SK-N-SH treated with all-trans-retinoic acid at 6 μM for 48 hours (cell line): ENCODE data around the gene PAPSS2.

ENCODE experiments used
- ISL1 ChIP-seq: fragments of 250-450 bp; sonication (Bioruptor Pico); IDR thresholded peaks from 2 replicates; pipeline ENCODE4 v2.1.2; 2022; ENCODE audit warnings: mild to moderate bottlenecking, moderate library complexity
- ZC3H10 ChIP-seq: fragments of 250-450 bp; sonication (Bioruptor Pico); IDR thresholded peaks from 2 replicates; pipeline ENCODE4 v1.5.1; 2021; ENCODE audit warnings: mild to moderate bottlenecking, moderate library complexity
- ZFP3 ChIP-seq: fragments of 250-450 bp; sonication (Bioruptor Pico); IDR thresholded peaks from 2 replicates; pipeline ENCODE4 v1.5.0; 2020; ENCODE audit warnings: mild to moderate bottlenecking, moderate library complexity
- ZFP30 ChIP-seq: fragments of 450-650 bp; formaldehyde crosslinking; IDR thresholded peaks from 2 replicates; pipeline ENCODE4 v1.5.0; 2022; ENCODE audit warnings: mild to moderate bottlenecking, moderate library complexity
- ZNF70 ChIP-seq: fragments of 450-650 bp; formaldehyde crosslinking; IDR thresholded peaks from 2 replicates; pipeline ENCODE4 v1.5.0; 2020; ENCODE audit warnings: mild to moderate bottlenecking, moderate library complexity
- ZNF8 ChIP-seq: fragments of 450-650 bp; formaldehyde crosslinking; IDR thresholded peaks from 2 replicates; pipeline ENCODE4 v1.5.0; 2020; ENCODE audit warnings: mild to moderate bottlenecking, moderate library complexity
- TF ChIP-seq, protein P1 (sequence below): fragments of 250-450 bp; sonication (Bioruptor Pico); IDR thresholded peaks from 2 replicates; pipeline ENCODE4 v1.8.0; 2020; ENCODE audit warnings: mild to moderate bottlenecking, moderate library complexity, borderline replicate concordance
- TF ChIP-seq, protein P2 (sequence below): fragments of 250-450 bp; sonication (Bioruptor Pico); IDR thresholded peaks from 2 replicates; pipeline ENCODE4 v1.5.0; 2020; ENCODE audit warnings: mild to moderate bottlenecking, moderate library complexity

DNA sequence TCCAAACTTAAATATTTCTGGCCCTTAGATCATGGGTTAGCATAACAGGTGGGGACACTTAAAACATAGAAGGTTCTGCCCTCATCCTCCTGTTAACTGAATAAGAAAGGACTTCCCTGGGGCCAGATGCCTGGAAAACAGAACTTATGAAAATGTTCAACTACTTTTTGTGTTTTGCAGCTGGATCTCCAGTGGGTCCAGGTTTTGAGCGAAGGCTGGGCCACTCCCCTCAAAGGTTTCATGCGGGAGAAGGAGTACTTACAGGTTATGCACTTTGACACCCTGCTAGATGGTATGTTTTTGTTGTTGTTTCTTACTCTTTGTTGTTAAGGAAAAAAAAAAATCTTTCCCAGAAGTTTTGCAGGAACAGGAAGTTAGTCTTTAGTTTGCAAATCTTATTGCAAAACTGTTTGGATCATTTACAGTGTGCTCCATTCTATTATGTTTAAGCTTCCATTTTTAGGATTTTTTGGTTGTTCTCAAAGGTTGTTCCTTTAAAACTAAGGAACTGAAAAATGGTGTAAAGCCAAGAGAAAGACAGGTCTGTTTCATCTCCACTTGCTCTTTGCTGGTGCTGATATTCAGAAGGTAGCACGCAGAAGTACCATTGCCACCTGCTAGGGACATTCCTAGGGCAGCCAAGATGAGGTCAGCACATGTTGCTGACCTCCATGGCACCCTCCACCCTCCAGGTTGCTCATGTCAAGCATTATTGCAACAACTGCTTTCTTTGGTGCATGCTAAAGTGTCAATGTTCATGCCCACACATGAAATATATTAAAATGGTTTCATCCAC lies 56.1 kb downstream of the PAPSS2 start:
- TF ChIP-seq, protein P1, sequence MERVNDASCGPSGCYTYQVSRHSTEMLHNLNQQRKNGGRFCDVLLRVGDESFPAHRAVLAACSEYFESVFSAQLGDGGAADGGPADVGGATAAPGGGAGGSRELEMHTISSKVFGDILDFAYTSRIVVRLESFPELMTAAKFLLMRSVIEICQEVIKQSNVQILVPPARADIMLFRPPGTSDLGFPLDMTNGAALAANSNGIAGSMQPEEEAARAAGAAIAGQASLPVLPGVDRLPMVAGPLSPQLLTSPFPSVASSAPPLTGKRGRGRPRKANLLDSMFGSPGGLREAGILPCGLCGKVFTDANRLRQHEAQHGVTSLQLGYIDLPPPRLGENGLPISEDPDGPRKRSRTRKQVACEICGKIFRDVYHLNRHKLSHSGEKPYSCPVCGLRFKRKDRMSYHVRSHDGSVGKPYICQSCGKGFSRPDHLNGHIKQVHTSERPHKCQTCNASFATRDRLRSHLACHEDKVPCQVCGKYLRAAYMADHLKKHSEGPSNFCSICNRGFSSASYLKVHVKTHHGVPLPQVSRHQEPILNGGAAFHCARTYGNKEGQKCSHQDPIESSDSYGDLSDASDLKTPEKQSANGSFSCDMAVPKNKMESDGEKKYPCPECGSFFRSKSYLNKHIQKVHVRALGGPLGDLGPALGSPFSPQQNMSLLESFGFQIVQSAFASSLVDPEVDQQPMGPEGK (CRISPR knock-in tag): no peak
- TF ChIP-seq ZNF70 (no peak), ZFP3 (CRISPR knock-in tag) (no peak), ZC3H10 (CRISPR knock-in tag) (no peak), ZNF8 (CRISPR knock-in tag) (no peak), ISL1 (CRISPR knock-in tag) (no peak), ZFP30 (CRISPR knock-in tag) (no peak)
- TF ChIP-seq, protein P2, sequence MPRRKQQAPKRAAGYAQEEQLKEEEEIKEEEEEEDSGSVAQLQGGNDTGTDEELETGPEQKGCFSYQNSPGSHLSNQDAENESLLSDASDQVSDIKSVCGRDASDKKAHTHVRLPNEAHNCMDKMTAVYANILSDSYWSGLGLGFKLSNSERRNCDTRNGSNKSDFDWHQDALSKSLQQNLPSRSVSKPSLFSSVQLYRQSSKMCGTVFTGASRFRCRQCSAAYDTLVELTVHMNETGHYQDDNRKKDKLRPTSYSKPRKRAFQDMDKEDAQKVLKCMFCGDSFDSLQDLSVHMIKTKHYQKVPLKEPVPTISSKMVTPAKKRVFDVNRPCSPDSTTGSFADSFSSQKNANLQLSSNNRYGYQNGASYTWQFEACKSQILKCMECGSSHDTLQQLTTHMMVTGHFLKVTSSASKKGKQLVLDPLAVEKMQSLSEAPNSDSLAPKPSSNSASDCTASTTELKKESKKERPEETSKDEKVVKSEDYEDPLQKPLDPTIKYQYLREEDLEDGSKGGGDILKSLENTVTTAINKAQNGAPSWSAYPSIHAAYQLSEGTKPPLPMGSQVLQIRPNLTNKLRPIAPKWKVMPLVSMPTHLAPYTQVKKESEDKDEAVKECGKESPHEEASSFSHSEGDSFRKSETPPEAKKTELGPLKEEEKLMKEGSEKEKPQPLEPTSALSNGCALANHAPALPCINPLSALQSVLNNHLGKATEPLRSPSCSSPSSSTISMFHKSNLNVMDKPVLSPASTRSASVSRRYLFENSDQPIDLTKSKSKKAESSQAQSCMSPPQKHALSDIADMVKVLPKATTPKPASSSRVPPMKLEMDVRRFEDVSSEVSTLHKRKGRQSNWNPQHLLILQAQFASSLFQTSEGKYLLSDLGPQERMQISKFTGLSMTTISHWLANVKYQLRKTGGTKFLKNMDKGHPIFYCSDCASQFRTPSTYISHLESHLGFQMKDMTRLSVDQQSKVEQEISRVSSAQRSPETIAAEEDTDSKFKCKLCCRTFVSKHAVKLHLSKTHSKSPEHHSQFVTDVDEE: no peak
